Glutamatergic neuron (in vitro differentiated cells): ENCODE data around the gene ZNF483. TPM values are rescaled to one million over a fixed set of nuclear protein-coding genes. Genes with fewer than 3 reads are reported as not detected.
A peak's percentile ranks its signal among the peaks of the same experiment; 100 is the strongest.

Source experiments
- DNase-seq: peaks from one replicate; pipeline ENCODE4 v3.0.0; 2022
- H3K27ac Mint-ChIP-seq: one replicate; pipeline ENCODE4 v1.8.0; 2020; ENCODE audit warnings: mild to moderate bottlenecking, mixed read lengths, inconsistent platforms; ENCODE audit not compliant: unreplicated experiment
- H3K27me3 Mint-ChIP-seq: one replicate; pipeline ENCODE4 v1.8.0; 2020; ENCODE audit warnings: mild to moderate bottlenecking, moderate library complexity, mixed read lengths, inconsistent platforms; ENCODE audit not compliant: unreplicated experiment
- H3K36me3 Mint-ChIP-seq: one replicate; pipeline ENCODE4 v1.8.0; 2020; ENCODE audit warnings: mild to moderate bottlenecking, mixed read lengths, inconsistent platforms; ENCODE audit not compliant: unreplicated experiment
- H3K4me1 Mint-ChIP-seq: one replicate; pipeline ENCODE4 v1.8.0; 2020; ENCODE audit warnings: mild to moderate bottlenecking, low read depth, mixed read lengths, inconsistent platforms; ENCODE audit not compliant: unreplicated experiment
- H3K4me3 Mint-ChIP-seq: one replicate; pipeline ENCODE4 v1.8.0; 2020; ENCODE audit warnings: mild to moderate bottlenecking, mixed read lengths, inconsistent platforms; ENCODE audit not compliant: unreplicated experiment
- H3K9me3 Mint-ChIP-seq: one replicate; pipeline ENCODE4 v1.8.0; 2020; ENCODE audit warnings: mild to moderate bottlenecking, moderate library complexity, mixed read lengths, inconsistent platforms; ENCODE audit not compliant: unreplicated experiment
- CTCF ChIP-seq: fragments of 200-600 bp; sonication (generic); IDR thresholded peaks from one replicate; pipeline ENCODE4 v1.5.0; 2021; ENCODE audit not compliant: partially characterized antibody, unreplicated experiment
- total RNA-seq: library from RNA; stranded (reverse); fragmentation: NEBNext Ultra II Directional; extraction: Animal tissue kit (Norgen Biotek cat#: 25700); gene quantifications from one replicate; pipeline ENCODE4 v1.2.1, GENCODE V29; 2021; ENCODE audit not compliant: unreplicated experiment

ZNF483 gene
- total RNA-seq, 1 donor from 2014 or later = 6.5 TPM

- no peak for DNase-seq
- no peaks in the 10 kb centered on the region for H3K27me3 Mint-ChIP-seq
- H3K4me3 Mint-ChIP-seq = no peak overlapping the region
- TF ChIP-seq CTCF = no peak
- H3K27ac Mint-ChIP-seq = no peak overlapping the region
- H3K4me1 Mint-ChIP-seq = no peaks in the 10 kb centered on the region
- H3K36me3 Mint-ChIP-seq = no peaks in the 10 kb centered on the region
- no peaks in the 10 kb centered on the region for H3K9me3 Mint-ChIP-seq
Observed at GRCh38 chr9:111586378-111586777, 61.4 kb downstream of the ZNF483 start.

- no peak overlapping the region for H3K27ac Mint-ChIP-seq
- H3K9me3 Mint-ChIP-seq = no peaks in the 10 kb centered on the region
- no peaks in the 10 kb centered on the region for H3K4me1 Mint-ChIP-seq
- DNase-seq = no peak
- H3K27me3 Mint-ChIP-seq = no peaks in the 10 kb centered on the region
- no peak overlapping the region for H3K4me3 Mint-ChIP-seq
- TF ChIP-seq CTCF = no peak
- no peaks in the 10 kb centered on the region for H3K36me3 Mint-ChIP-seq
Observed at GRCh38 chr9:111588846-111589245, 63.9 kb downstream of the ZNF483 start.

- peak; percentile 49 for DNase-seq
- peaks cover 2% of the 10 kb centered on the region for H3K27me3 Mint-ChIP-seq
- no peaks in the 10 kb centered on the region for H3K36me3 Mint-ChIP-seq
- H3K9me3 Mint-ChIP-seq = peaks cover 6% of the 10 kb centered on the region
- no peak overlapping the region for H3K27ac Mint-ChIP-seq
- peaks cover 2% of the 10 kb centered on the region for H3K4me1 Mint-ChIP-seq
- TF ChIP-seq CTCF = peak; percentile 50
- peak overlapping the region; percentile 99 for H3K4me3 Mint-ChIP-seq
Observed at GRCh38 chr9:111597852-111598732, 73.1 kb downstream of the ZNF483 start.

GRCh38 chr9:111598733-111599091 lies 73.7 kb downstream of the ZNF483 start:
- DNase-seq = no peak
- Mint-ChIP-seq H3K36me3 (no peaks in the 10 kb centered on the region), H3K27me3 (peaks cover 2% of the 10 kb centered on the region), H3K4me3 (peak overlapping the region; percentile 99), H3K4me1 (peaks cover 2% of the 10 kb centered on the region), H3K9me3 (peaks cover 6% of the 10 kb centered on the region), H3K27ac (no peak overlapping the region)
- no peak for TF ChIP-seq CTCF
